Epithelial cell of proximal tubule (primary cell): ENCODE measurements around the gene MEIS2. TPM values are rescaled to one million over a fixed set of nuclear protein-coding genes. Genes with fewer than 3 reads are reported as not detected.

Experiments used
- DNase-seq: peaks from one replicate; pipeline ENCODE4 v3.0.0-alpha.2; 2011; ENCODE audit warnings: low read depth
- H3K4me3 ChIP-seq: 2 replicates; pipeline ENCODE4 v1.5.1; 2011; ENCODE audit warnings: low read depth, mild to moderate bottlenecking, low read length
- total RNA-seq: library from RNA; depleted of rRNA; stranded (reverse); fragments of >200 nt; gene quantifications from 2 replicates; pipeline ENCODE4 v1.2.3, GENCODE V29; 2015
- TF ChIP-seq, protein P1 (sequence below): conservative IDR thresholded peaks from 2 replicates; pipeline ENCODE4 v1.5.1; 2012; ENCODE audit warnings: low read depth, mild to moderate bottlenecking, low read length

Gene MEIS2
- total RNA-seq, 1 donor from 2014 or later = 14.0 TPM

- DNase-seq = no peak
- TF ChIP-seq, protein P1, sequence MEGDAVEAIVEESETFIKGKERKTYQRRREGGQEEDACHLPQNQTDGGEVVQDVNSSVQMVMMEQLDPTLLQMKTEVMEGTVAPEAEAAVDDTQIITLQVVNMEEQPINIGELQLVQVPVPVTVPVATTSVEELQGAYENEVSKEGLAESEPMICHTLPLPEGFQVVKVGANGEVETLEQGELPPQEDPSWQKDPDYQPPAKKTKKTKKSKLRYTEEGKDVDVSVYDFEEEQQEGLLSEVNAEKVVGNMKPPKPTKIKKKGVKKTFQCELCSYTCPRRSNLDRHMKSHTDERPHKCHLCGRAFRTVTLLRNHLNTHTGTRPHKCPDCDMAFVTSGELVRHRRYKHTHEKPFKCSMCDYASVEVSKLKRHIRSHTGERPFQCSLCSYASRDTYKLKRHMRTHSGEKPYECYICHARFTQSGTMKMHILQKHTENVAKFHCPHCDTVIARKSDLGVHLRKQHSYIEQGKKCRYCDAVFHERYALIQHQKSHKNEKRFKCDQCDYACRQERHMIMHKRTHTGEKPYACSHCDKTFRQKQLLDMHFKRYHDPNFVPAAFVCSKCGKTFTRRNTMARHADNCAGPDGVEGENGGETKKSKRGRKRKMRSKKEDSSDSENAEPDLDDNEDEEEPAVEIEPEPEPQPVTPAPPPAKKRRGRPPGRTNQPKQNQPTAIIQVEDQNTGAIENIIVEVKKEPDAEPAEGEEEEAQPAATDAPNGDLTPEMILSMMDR = no peak
- H3K4me3 ChIP-seq = no peak overlapping the region
Observed at GRCh38 chr15:36879568-36880222, 220.7 kb downstream of the MEIS2 start.

GRCh38 chr15:36878684-36879262 is 221.6 kb downstream of the MEIS2 start:
- TF ChIP-seq, protein P1 = no peak
- DNase-seq = no peak
- H3K4me3 ChIP-seq = no peak overlapping the region

GRCh38 chr15:36877796-36878683 is 222.3 kb downstream of the MEIS2 start:
- no peak overlapping the region for H3K4me3 ChIP-seq
- DNase-seq = no peak
- TF ChIP-seq, protein P1 = no peak

- TF ChIP-seq, protein P1 = no peak
- DNase-seq = no peak
- no peak overlapping the region for H3K4me3 ChIP-seq
Observed at GRCh38 chr15:36877294-36877693, 223.1 kb downstream of the MEIS2 start.

- DNase-seq = no peak
- H3K4me3 ChIP-seq = no peak overlapping the region
- TF ChIP-seq, protein P1 = no peak
Observed at GRCh38 chr15:36875740-36876334, 224.5 kb downstream of the MEIS2 start.

- DNase-seq = no peak
- no peak overlapping the region for H3K4me3 ChIP-seq
- TF ChIP-seq, protein P1 = no peak
Observed at GRCh38 chr15:36874930-36875329, 225.4 kb downstream of the MEIS2 start.
